Transverse colon (tissue), 4 donors: ENCODE data around the gene LAMA3. TPM values are rescaled to one million over a fixed set of nuclear protein-coding genes. Genes with fewer than 3 reads are reported as not detected.
A peak's percentile ranks its signal among the peaks of the same experiment; 100 is the strongest.

ENCODE experiments used
- DNase-seq: peaks from one replicate; pipeline ENCODE4 v3.0.0-alpha.2; 2019
- H3K27ac ChIP-seq, 4 donors: fragments of 200-600 bp; sonication (generic); 2 replicates each; pipeline ENCODE4 v1.5.1; 2016 to 2018; ENCODE audit warnings: inconsistent platforms in 4 of 4
- H3K27me3 ChIP-seq: fragments of 200-600 bp; sonication (generic); 2 replicates; pipeline ENCODE4 v1.5.1; 2017; ENCODE audit warnings: inconsistent platforms
- H3K36me3 ChIP-seq, 4 donors: fragments of 200-600 bp; sonication (generic); 2 replicates each; pipeline ENCODE4 v1.5.1; 2017 to 2019; ENCODE audit warnings: inconsistent platforms in 4 of 4
- H3K4me1 ChIP-seq, 4 donors: fragments of 200-600 bp; sonication (generic); 2 replicates each; pipeline ENCODE4 v1.5.1; 2017 to 2020; ENCODE audit warnings: inconsistent platforms in 4 of 4
- H3K4me3 ChIP-seq, 4 donors: fragments of 200-600 bp; sonication (generic); 1 replicate in 1 of 4; 2 replicates in 3 of 4; pipeline versions ENCODE4 v1.5.1 to v1.6.1; 2017 to 2019; ENCODE audit warnings: inconsistent platforms in 4 of 4
- H3K9me3 ChIP-seq, 2 donors: fragments of 200-600 bp; sonication (generic); 2 replicates each; pipeline ENCODE4 v1.5.1; 2017 to 2019; ENCODE audit warnings: inconsistent platforms in 2 of 2
- EP300 ChIP-seq: sonication (generic); formaldehyde crosslinking; IDR thresholded peaks from one replicate; pipeline ENCODE4 v1.6.1; 2017; ENCODE audit warnings: antibody characterized with exemption, low read depth
- POLR2A ChIP-seq: fragments of 450-650 bp; IDR thresholded peaks from one replicate; pipeline ENCODE4 v1.6.1; 2016; ENCODE audit warnings: antibody characterized with exemption, mild to moderate bottlenecking, moderate library complexity
- POLR2AphosphoS5 ChIP-seq, 3 donors: sonication (generic); formaldehyde crosslinking; IDR thresholded peaks; one replicate each; pipeline ENCODE4 v1.6.1; 2016; ENCODE audit warnings: antibody characterized with exemption in 3 of 3
- WGBS, 2 donors: methylation state at CpG; one replicate each; pipeline ENCODE4 v1.1.5; 2018; ENCODE audit warnings: low coverage in 1 of 2; 5-methylcytosine and 5-hydroxymethylcytosine counted together
- in situ Hi-C, 4 donors: fragments of 200-750 bp; cut with MboI; loops; one replicate each; pipeline versions ENCODE4 v1.15.0 to v1.15.1; 2017; ENCODE audit warnings: low sequenced_read_pairs in 3 of 4, low pct_ligation_motif_present in 1 of 4, low pct_unique_long_range_greater_than_20kb in 1 of 4
- intact Hi-C: fragments of 100-400 bp; cut with DNase I; formaldehyde crosslinking; loops from one replicate; pipeline ENCODE4 v1.15.1; 2023; ENCODE audit warnings: low total_unique reads
- total RNA-seq, 4 donors: library from RNA; depleted of rRNA; stranded (reverse); fragments of >200 nt; gene quantifications; one replicate each; pipeline ENCODE4 v1.1.0, GENCODE V29; 2016
- TF ChIP-seq, protein P1 (sequence below), 5 experiments: fragments of 200-600 bp in 3 of 5; fragments of 450-650 bp in 2 of 5; sonication (generic) in 3 of 5; IDR thresholded peaks; 1 replicate in 2 of 5; 2 replicates in 3 of 5; pipeline ENCODE4 v1.5.1; 2016 to 2017; ENCODE audit warnings: antibody characterized with exemption in 5 of 5, inconsistent platforms in 3 of 5, mild to moderate bottlenecking in 2 of 5, moderate library complexity in 1 of 5

LAMA3 gene
- total RNA-seq, 4 donors from 2014 or later = 17.5 to 71.8 (median 47.4) TPM

DNA sequence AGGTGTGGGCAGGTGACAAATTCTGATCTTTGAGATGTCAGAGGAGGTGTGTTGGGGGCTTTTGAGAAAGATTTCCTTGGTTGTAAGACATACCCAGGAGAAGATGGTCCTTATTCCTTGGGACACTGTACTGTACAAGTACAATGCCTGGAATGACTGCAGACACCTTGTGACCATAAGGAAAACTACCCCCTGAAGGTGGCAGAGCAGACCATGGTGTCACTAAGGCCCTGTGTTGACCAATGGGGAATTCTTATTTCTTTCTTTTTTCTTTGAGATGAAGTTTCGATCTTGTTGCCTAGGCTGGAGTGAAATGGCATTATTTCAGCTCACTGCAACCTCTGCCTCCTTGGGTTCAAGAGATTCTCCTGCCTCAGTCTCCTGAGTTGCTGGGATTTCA lies 22.1 kb upstream of the LAMA3 start:
- in situ Hi-C loops = no loop called here
- peaks cover under 1 to 16% (median 8%) of the 10 kb centered on the region in 4 donors for H3K4me1 ChIP-seq
- no peaks in the 10 kb centered on the region for H3K9me3 ChIP-seq
- no peak overlapping the region for H3K27ac ChIP-seq
- TF ChIP-seq EP300 (no peak), POLR2AphosphoS5 (IDR thresholded peaks at IDR 0.05) (no peak), POLR2A (no peak)
- TF ChIP-seq, protein P1, sequence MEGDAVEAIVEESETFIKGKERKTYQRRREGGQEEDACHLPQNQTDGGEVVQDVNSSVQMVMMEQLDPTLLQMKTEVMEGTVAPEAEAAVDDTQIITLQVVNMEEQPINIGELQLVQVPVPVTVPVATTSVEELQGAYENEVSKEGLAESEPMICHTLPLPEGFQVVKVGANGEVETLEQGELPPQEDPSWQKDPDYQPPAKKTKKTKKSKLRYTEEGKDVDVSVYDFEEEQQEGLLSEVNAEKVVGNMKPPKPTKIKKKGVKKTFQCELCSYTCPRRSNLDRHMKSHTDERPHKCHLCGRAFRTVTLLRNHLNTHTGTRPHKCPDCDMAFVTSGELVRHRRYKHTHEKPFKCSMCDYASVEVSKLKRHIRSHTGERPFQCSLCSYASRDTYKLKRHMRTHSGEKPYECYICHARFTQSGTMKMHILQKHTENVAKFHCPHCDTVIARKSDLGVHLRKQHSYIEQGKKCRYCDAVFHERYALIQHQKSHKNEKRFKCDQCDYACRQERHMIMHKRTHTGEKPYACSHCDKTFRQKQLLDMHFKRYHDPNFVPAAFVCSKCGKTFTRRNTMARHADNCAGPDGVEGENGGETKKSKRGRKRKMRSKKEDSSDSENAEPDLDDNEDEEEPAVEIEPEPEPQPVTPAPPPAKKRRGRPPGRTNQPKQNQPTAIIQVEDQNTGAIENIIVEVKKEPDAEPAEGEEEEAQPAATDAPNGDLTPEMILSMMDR (IDR thresholded peaks at IDR 0.05) = no peak
- peaks cover 23% of the 10 kb centered on the region for H3K27me3 ChIP-seq
- H3K36me3 ChIP-seq = no peaks in the 10 kb centered on the region
- intact Hi-C loops = no loop called here
- WGBS, 2 donors = 86% methylated on average over 1 of the region's 1 CpG; no CpG with 5 or more reads in 1 of the 2 donors
- H3K4me3 ChIP-seq = no peak overlapping the region
- DNase-seq = no peak

DNA sequence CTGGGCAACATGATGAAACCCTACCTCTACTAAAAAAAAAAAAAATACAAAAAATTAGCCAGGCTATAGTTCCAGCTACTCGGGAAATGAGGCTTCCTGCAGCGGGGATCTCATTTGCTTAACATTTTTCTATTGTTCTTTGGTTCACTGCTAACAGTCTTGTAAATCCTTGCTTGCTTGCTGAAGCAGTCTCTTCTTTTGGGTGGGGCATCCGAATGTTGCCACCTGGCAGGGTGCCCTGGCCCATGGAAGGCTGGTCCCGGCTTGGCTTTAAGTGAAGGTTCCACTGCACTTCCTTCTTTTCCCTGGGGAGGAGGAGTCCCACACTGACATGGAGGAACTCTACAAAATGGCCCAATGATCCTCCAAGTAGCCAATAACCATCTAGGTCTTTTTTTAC lies 20.5 kb upstream of the LAMA3 start:
- peak; percentile 46 for DNase-seq
- H3K4me1 ChIP-seq = peaks cover 0 to 8% (median 3%) of the 10 kb centered on the region in 4 donors
- in situ Hi-C loops (no loop called here), intact Hi-C loops (no loop called here)
- no peak overlapping the region for H3K27ac ChIP-seq
- H3K4me3 ChIP-seq = no peak overlapping the region
- no peak for TF ChIP-seq EP300
- TF ChIP-seq POLR2AphosphoS5 (IDR thresholded peaks at IDR 0.05) = no peak
- TF ChIP-seq POLR2A = no peak
- TF ChIP-seq, protein P1 (IDR thresholded peaks at IDR 0.05) = no peak
- no peaks in the 10 kb centered on the region for H3K9me3 ChIP-seq
- no peaks in the 10 kb centered on the region for H3K36me3 ChIP-seq
- 20 to 26% methylated on average over 1 to 4 of the region's 4 CpGs for WGBS, 2 donors
- H3K27me3 ChIP-seq = peaks cover 13% of the 10 kb centered on the region

DNA sequence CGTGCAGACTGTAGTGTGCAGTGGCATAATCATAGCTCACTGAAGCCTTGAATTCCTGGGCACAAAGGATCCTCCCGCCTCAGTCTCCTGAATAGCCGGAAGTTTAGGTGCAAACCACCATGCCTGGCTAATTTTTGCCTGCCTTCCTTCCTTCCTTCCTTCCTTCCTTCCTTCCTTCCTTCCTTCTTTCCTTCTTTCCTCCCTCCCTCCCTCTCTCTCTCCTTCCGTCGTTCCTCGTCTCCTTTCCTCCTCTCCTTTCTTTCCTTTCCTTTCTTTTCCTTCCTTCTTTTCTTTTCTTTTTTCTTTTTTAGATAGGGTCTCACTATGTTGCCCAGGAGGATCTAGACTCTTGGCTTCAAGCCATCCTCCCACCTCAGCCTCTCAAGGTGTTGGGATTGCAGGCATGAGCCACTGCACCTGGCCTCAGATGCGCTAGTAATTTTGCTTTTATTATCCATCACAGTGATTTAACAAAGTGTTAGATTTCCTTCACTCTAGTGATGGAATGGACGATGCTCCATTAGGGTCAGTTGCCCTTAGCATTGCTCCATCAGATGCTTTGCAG lies 20.0 kb upstream of the LAMA3 start:
- in situ Hi-C loops (no loop called here), intact Hi-C loops (no loop called here)

DNA sequence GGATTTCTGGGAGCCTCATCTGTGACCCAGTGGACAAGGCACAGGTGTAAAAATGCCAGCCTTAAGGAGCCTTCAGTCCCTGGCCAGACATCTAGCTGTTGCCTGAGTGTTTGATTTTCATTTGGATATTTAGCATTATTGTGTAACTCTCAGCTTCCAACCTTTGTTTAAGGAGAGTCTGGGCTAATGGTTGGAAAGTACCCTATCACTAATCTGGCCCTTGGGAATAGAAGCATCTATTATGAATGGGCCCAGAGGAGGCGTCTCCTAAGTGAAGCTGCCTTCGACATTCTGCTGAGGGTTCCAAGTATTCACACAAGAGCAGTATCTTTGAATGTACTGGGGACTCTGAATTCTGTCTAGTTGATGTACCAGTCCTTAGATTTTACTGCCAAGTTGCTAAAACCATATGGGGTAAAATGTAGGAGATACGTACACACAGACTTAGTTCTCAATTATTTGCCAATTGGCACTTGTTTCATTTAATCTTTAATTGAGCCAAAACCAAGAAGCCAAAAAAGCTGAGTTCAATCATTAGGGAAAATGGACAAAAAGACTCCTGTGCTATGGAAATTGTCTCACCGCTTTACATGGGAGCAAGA lies 19.3 kb upstream of the LAMA3 start:
- H3K36me3 ChIP-seq = no peaks in the 10 kb centered on the region
- in situ Hi-C loops (no loop called here), intact Hi-C loops (no loop called here)
- H3K27me3 ChIP-seq = peaks cover 3% of the 10 kb centered on the region
- H3K9me3 ChIP-seq = no peaks in the 10 kb centered on the region
- H3K27ac ChIP-seq = no peak overlapping the region
- no peak overlapping the region for H3K4me3 ChIP-seq
- 87% methylated on average over 3 to 4 of the region's 4 CpGs for WGBS, 2 donors
- DNase-seq = no peak
- TF ChIP-seq, protein P1 (IDR thresholded peaks at IDR 0.05) = no peak
- TF ChIP-seq POLR2A = no peak
- no peak for TF ChIP-seq EP300
- no peak for TF ChIP-seq POLR2AphosphoS5 (IDR thresholded peaks at IDR 0.05)
- peaks cover 0 to 8% (median 3%) of the 10 kb centered on the region in 4 donors for H3K4me1 ChIP-seq

More for the DNA sequence above, 20.0 kb upstream of the LAMA3 start:
- Histone ChIP-seq H3K36me3 (no peaks in the 10 kb centered on the region), H3K27me3 (peaks cover 7% of the 10 kb centered on the region), H3K27ac (no peak overlapping the region), H3K9me3 (no peaks in the 10 kb centered on the region), H3K4me3 (no peak overlapping the region), H3K4me1 (peaks cover 0 to 8% (median 3%) of the 10 kb centered on the region in 4 donors)
- whole genome bisulfite sequencing, 2 donors = 87 to 92% methylated on average over 7 to 8 of the region's 8 CpGs
- DNase-seq = no peak
- TF ChIP-seq POLR2AphosphoS5 (IDR thresholded peaks at IDR 0.05) (no peak), POLR2A (no peak), EP300 (no peak)
- TF ChIP-seq, protein P1 (IDR thresholded peaks at IDR 0.05) = no peak
